Measurements from ENCODE around the gene PEX11B. TPM values are rescaled to one million over a fixed set of nuclear protein-coding genes. Genes with fewer than 3 reads are reported as not detected.

Gene PEX11B
- total and polyA plus RNA-seq, 8 donors, result 31.9 to 53.1 (median 43.8) TPM

- ATAC-seq (no peak), DNase-seq (no peak)
- no peaks in the 10 kb centered on the region for H3K27me3 ChIP-seq
- intact Hi-C loops (cut with DNase I), result no loop called here
- peaks cover 11 to 44% of the 10 kb centered on the region in 2 donors for H3K4me1 ChIP-seq
- no peak overlapping the region for H3K27ac ChIP-seq
- H3K9me3 ChIP-seq, result no peaks in the 10 kb centered on the region
- TF ChIP-seq, protein P1, sequence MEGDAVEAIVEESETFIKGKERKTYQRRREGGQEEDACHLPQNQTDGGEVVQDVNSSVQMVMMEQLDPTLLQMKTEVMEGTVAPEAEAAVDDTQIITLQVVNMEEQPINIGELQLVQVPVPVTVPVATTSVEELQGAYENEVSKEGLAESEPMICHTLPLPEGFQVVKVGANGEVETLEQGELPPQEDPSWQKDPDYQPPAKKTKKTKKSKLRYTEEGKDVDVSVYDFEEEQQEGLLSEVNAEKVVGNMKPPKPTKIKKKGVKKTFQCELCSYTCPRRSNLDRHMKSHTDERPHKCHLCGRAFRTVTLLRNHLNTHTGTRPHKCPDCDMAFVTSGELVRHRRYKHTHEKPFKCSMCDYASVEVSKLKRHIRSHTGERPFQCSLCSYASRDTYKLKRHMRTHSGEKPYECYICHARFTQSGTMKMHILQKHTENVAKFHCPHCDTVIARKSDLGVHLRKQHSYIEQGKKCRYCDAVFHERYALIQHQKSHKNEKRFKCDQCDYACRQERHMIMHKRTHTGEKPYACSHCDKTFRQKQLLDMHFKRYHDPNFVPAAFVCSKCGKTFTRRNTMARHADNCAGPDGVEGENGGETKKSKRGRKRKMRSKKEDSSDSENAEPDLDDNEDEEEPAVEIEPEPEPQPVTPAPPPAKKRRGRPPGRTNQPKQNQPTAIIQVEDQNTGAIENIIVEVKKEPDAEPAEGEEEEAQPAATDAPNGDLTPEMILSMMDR (IDR thresholded peaks at IDR 0.05), result no peak
- H3K4me3 ChIP-seq, result no peak overlapping the region
- H3K36me3 ChIP-seq, result no peaks in the 10 kb centered on the region
Observed at GRCh38 chr1:145952903-145953302, 34.4 kb upstream of the PEX11B start.

DNA sequence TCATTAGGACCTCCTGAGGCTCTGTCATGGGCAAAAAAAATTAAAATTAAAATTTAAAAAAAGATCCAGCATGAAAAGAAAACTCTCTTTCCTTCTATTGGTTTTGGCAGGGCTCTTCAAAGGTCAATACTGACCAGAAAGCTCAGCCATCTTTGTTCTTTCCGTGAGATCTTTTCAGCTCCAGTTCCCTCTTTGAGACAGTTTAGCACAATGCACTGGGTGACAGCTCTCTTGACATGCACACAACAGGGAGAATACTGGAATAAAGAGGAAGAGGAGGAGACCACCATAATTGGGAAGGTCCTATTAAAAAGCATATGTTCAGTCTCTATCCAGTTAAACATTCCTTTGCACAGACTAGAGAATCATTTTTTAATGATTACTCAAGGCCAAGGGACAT, 33.0 kb upstream of the PEX11B start:
- Histone ChIP-seq H3K4me3 (no peak overlapping the region), H3K36me3 (no peaks in the 10 kb centered on the region), H3K27ac (no peak overlapping the region), H3K4me1 (peaks cover 11 to 36% of the 10 kb centered on the region in 2 donors), H3K9me3 (no peaks in the 10 kb centered on the region), H3K27me3 (no peaks in the 10 kb centered on the region)
- ATAC-seq (no peak), DNase-seq (no peak)
- intact Hi-C loops (cut with DNase I), result no loop called here
- TF ChIP-seq, protein P1 (IDR thresholded peaks at IDR 0.05), result no peak

- H3K36me3 ChIP-seq, result no peaks in the 10 kb centered on the region
Observed at GRCh38 chr1:145949219-145949618, 30.7 kb upstream of the PEX11B start.

GRCh38 chr1:145947551-145947950, 29.0 kb upstream of the PEX11B start:
- ATAC-seq, result peak; percentile 67
- TF ChIP-seq, protein P1 (IDR thresholded peaks at IDR 0.05), result no peak
- no peak for DNase-seq
- Histone ChIP-seq H3K4me3 (no peak overlapping the region), H3K27me3 (no peaks in the 10 kb centered on the region), H3K36me3 (peaks cover 0 to 3% of the 10 kb centered on the region in 2 donors), H3K9me3 (no peaks in the 10 kb centered on the region), H3K27ac (no peak overlapping the region), H3K4me1 (peaks cover 0 to 4% of the 10 kb centered on the region in 2 donors)
- intact Hi-C loops (cut with DNase I), result no loop called here

More at GRCh38 chr1:145949219-145949618, 30.7 kb upstream of the PEX11B start:
- intact Hi-C loops (cut with DNase I), result no loop called here
- Histone ChIP-seq H3K27ac (no peak overlapping the region), H3K27me3 (no peaks in the 10 kb centered on the region), H3K4me1 (peaks cover 0 to 13% of the 10 kb centered on the region in 2 donors), H3K9me3 (no peaks in the 10 kb centered on the region), H3K4me3 (no peak overlapping the region)
- no peak for ATAC-seq
- TF ChIP-seq, protein P1 (IDR thresholded peaks at IDR 0.05), result no peak
- DNase-seq, result no peak

- Histone ChIP-seq H3K9me3 (no peaks in the 10 kb centered on the region), H3K27me3 (no peaks in the 10 kb centered on the region), H3K4me3 (no peak overlapping the region), H3K4me1 (peaks cover 0 to 4% of the 10 kb centered on the region in 2 donors), H3K27ac (no peak overlapping the region), H3K36me3 (peaks cover 0 to 11% of the 10 kb centered on the region in 2 donors)
- intact Hi-C loops (cut with DNase I), result no loop called here
- TF ChIP-seq, protein P1 (IDR thresholded peaks at IDR 0.05), result no peak
- DNase-seq (no peak), ATAC-seq (no peak)
Observed at GRCh38 chr1:145946477-145946986, 28.0 kb upstream of the PEX11B start.

Measured in left lung (tissue), 10 donors.